Adrenal gland (tissue), 12 donors: ENCODE data around the gene ARL13B. TPM values are rescaled to one million over a fixed set of nuclear protein-coding genes. Genes with fewer than 3 reads are reported as not detected.

ENCODE experiments used
- DNase-seq, 7 donors: peaks; one replicate each; pipeline ENCODE4 v3.0.0-alpha.2; 2019 to 2020
- H3K27ac ChIP-seq, 5 donors: fragments of 200-600 bp; sonication (generic) in 4 of 5; 1 replicate in 3 of 5; 2 replicates in 2 of 5; pipeline versions ENCODE4 v1.5.1 to v1.8.0; 2016 to 2020; ENCODE audit warnings: mild to moderate bottlenecking in 1 of 5
- H3K27me3 ChIP-seq: fragments of 200-600 bp; 2 replicates; pipeline ENCODE4 v1.8.0; 2021
- H3K36me3 ChIP-seq, 2 donors: fragments of 200-600 bp; replicated peaks in 1 of 2; 1 replicate in 1 of 2; 2 replicates in 1 of 2; pipeline versions ENCODE4 v1.5.1 to v1.8.0; 2018 to 2022
- H3K4me1 ChIP-seq, 2 donors: fragments of 200-600 bp; replicated peaks in 1 of 2; 1 replicate in 1 of 2; 2 replicates in 1 of 2; pipeline versions ENCODE4 v1.5.1 to v1.8.0; 2018 to 2021
- H3K4me3 ChIP-seq, 4 donors: fragments of 200-600 bp; sonication (generic) in 3 of 4; one replicate each; pipeline ENCODE4 v1.5.1; 2016 to 2018
- H3K9me3 ChIP-seq, 3 donors: fragments of 200-600 bp; sonication (generic) in 1 of 3; replicated peaks in 1 of 3; 1 replicate in 2 of 3; 2 replicates in 1 of 3; pipeline versions ENCODE4 v1.5.1 to v1.8.0; 2016 to 2021
- POLR2A ChIP-seq, 2 donors: fragments of 450-650 bp; IDR thresholded peaks; one replicate each; pipeline ENCODE4 v1.6.1; 2017; ENCODE audit warnings: antibody characterized with exemption in 2 of 2, mild to moderate bottlenecking in 2 of 2, moderate library complexity in 1 of 2
- WGBS, 4 donors: extraction: QIAGEN DNeasy Blood & Tissue Kit in 2 of 4; methylation state at CpG; one replicate each; pipeline versions ENCODE4 v1.1.5 to v1.1.7; 2013 to 2017; 5-methylcytosine and 5-hydroxymethylcytosine counted together
- intact Hi-C, 2 donors: fragments of 100-400 bp; cut with DNase I; formaldehyde crosslinking; loops; one replicate each; pipeline versions ENCODE4 v1.14.1 to v1.15.0; 2022 to 2023
- polyA plus RNA-seq, 3 donors: library from polyadenylated mRNA; stranded (reverse); fragments of 200-250 nt in 2 of 3; fragments of 350-450 nt in 1 of 3; fragmentation: Illumina TruSeq in 1 of 3; extraction: RNeasy Lipid Tissue Mini Kit (QIAGEN cat#74804) in 1 of 3; gene quantifications; one replicate each; pipeline ENCODE4 v1.2.3, GENCODE V29; 2013 to 2014
- small RNA-seq, 2 donors: library from RNA; depleted of rRNA; stranded (forward); fragments of <200 nt; gene quantifications; one replicate each; pipeline ENCODE3, GENCODE V24; 2016
- total RNA-seq, 9 donors: library from RNA; depleted of rRNA in 4 of 9; stranded (reverse); fragments of >200 nt in 4 of 9; fragments of 120-200 nt in 1 of 9; fragmentation: NEBNext Ultra II Directional in 1 of 9; extraction: Animal tissue kit (Norgen Biotek cat#: 25700) in 1 of 9; gene quantifications; one replicate each; pipeline versions ENCODE4 v1.1.0 to v1.2.4, GENCODE V29; 2013 to 2023
- TF ChIP-seq, protein P1 (sequence below), 6 experiments: fragments of 450-650 bp in 4 of 6; fragments of 200-600 bp in 2 of 6; sonication (generic) in 1 of 6; IDR thresholded peaks; 1 replicate in 5 of 6; 2 replicates in 1 of 6; pipeline versions ENCODE4 v1.5.1 to v1.8.0; 2016 to 2021; ENCODE audit warnings: antibody characterized with exemption in 6 of 6, mild to moderate bottlenecking in 2 of 6, moderate library complexity in 1 of 6
- donor health status: healthy with polysubstance abuse.
- donor health status: Bipolar disorder and iron deficiency.
- donor health status: DM: yes; HTN: yes; CAD: no.
- donor health status: DM: no; HTN: no; CAD: no.
- donor health status: DM: no; HTN: no; CAD: no.
- donor health status: DM: yes; HTN: yes; CAD: no.

The ARL13B gene
- total and polyA plus RNA-seq, 12 donors, result 3.2 to 7.7 (median 5.9) TPM

DNA sequence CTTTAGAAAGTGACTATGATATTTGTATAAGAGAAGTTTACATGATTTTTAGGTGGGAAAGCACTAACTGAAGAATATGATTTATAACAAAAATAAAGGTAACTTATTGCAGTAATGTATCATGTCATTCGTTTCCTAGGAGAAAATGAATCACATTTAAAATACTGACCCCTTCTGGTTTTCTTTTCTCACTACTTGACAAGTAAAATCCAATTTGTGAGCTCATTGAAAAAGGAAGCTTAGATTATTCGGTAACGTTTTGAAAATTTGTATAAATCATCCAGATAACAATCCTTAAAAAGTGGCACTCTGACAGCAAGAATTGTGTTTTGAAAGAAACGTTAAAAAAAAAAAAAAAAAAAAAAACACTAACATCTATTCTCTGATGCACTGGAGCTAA lies 121.9 kb downstream of the ARL13B start:
- Histone ChIP-seq H3K27ac (no peak overlapping the region), H3K4me3 (no peak overlapping the region), H3K4me1 (no peaks in the 10 kb centered on the region), H3K27me3 (no peaks in the 10 kb centered on the region), H3K36me3 (peaks cover 0 to under 1% of the 10 kb centered on the region in 2 donors), H3K9me3 (no peaks in the 10 kb centered on the region)
- TF ChIP-seq, protein P1, sequence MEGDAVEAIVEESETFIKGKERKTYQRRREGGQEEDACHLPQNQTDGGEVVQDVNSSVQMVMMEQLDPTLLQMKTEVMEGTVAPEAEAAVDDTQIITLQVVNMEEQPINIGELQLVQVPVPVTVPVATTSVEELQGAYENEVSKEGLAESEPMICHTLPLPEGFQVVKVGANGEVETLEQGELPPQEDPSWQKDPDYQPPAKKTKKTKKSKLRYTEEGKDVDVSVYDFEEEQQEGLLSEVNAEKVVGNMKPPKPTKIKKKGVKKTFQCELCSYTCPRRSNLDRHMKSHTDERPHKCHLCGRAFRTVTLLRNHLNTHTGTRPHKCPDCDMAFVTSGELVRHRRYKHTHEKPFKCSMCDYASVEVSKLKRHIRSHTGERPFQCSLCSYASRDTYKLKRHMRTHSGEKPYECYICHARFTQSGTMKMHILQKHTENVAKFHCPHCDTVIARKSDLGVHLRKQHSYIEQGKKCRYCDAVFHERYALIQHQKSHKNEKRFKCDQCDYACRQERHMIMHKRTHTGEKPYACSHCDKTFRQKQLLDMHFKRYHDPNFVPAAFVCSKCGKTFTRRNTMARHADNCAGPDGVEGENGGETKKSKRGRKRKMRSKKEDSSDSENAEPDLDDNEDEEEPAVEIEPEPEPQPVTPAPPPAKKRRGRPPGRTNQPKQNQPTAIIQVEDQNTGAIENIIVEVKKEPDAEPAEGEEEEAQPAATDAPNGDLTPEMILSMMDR (IDR thresholded peaks at IDR 0.05), result no peak
- TF ChIP-seq POLR2A (IDR thresholded peaks at IDR 0.05), result no peak
- DNase-seq, result no peak
- 55 to 66% (median 62%) methylated on average over 4 of the region's 4 CpGs for WGBS, 4 donors
- intact Hi-C loops, result no loop called here

Small RNA genes lying within 50 kb of the gene (small RNA-seq; reads per million reads assigned to genes)
- gene RF00019, result 0 reads per million in 2 donors
- gene RNU6-511P, result 0 reads per million in 2 donors

Other genes starting within 250 kb of the ARL13B start
- gene PROS1, start 6.3 kb upstream of the ARL13B start, total RNA-seq, result 10 to 100 TPM; 12.4 to 34.6 (median 21.9) TPM
- 10 to 100 TPM in 1 of 3 donors, 1 to 10 TPM in 2; 6.6 to 19.1 (median 8.9) TPM for gene PROS1, start 6.3 kb upstream of the ARL13B start, polyA plus RNA-seq
- under 1 TPM in 1 of 9 donors, not detected in 8; 0.11 TPM for gene STX19, start 48.4 kb downstream of the ARL13B start, total RNA-seq
- under 1 TPM; 0.07 to 0.26 (median 0.24) TPM for gene STX19, start 48.4 kb downstream of the ARL13B start, polyA plus RNA-seq
- gene DHFR2, start 82.8 kb downstream of the ARL13B start, total RNA-seq, result 10 to 100 TPM in 2 of 9 donors, 1 to 10 TPM in 7; 2.3 to 12.3 (median 7.7) TPM
- gene DHFR2, start 82.8 kb downstream of the ARL13B start, polyA plus RNA-seq, result 1 to 10 TPM; 3.1 to 9.2 (median 4.8) TPM
- gene NSUN3, start 82.9 kb downstream of the ARL13B start, total RNA-seq, result 10 to 100 TPM in 7 of 9 donors, 1 to 10 TPM in 2; 5.1 to 18.9 (median 12.4) TPM
- gene NSUN3, start 82.9 kb downstream of the ARL13B start, polyA plus RNA-seq, result 10 to 100 TPM in 1 of 3 donors, 1 to 10 TPM in 2; 3.1 to 15.2 (median 5.2) TPM